HG03469 (cell line): ENCODE data around the gene STK32B.

Source experiments
- ATAC-seq: cut with Tn5 transposase; IDR thresholded peaks from one replicate; pipeline ENCODE4 v1.9.1; 2021; ENCODE audit warnings: mild to moderate bottlenecking, moderate library complexity, moderate number of reproducible peaks; ENCODE audit not compliant: unreplicated experiment

The STK32B gene

GRCh38 chr4:5461477-5461876, 410.2 kb downstream of the STK32B start:
- ATAC-seq, result no peak

DNA sequence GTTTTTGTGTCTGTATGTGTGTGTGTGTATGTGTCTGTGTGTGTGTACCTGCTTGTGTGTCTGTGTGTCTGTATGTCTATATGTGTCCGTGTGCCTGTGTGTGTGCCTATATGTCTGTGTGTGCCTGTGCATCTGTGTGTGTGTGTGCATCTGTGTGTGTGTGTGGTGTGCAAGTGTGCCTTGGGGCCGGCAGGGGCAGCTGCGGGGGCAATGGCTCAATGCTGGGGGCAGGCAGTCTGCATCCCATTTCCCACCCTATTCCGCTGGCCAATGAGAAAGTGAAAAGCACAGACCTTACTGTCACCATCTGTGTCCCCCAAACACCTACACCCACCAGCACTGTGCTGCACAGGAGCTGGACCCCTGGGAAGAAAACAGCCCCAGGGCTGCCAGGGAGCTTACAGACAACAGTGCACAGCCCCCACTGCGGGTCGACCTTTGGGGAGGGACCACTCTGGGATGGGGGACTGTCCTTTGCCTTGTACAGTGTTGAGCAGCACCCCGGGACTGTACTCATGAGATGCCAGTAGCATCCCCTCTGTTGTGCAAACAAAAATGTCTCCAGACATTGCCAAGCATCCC, 411.1 kb downstream of the STK32B start:
- no peak for ATAC-seq

DNA sequence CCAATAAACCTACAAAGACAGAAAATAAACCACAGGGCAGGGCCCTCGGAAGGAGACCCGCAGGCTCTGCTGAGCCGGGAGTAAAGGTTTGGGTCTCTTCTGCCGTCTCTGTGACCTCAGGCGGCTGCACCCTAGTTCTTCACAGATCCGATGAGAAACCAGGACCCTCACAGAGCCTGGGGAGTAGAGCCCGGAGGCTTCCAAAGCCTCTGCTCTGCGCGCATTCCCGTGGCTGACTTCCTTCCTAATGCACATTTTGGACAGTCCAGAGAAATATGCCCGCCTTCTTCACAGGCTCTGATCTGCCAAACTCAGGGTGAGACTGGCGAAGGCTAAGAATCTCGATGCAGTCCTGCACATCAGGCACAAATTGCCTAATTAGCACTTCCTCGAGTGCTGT, 411.6 kb downstream of the STK32B start:
- ATAC-seq, result no peak

DNA sequence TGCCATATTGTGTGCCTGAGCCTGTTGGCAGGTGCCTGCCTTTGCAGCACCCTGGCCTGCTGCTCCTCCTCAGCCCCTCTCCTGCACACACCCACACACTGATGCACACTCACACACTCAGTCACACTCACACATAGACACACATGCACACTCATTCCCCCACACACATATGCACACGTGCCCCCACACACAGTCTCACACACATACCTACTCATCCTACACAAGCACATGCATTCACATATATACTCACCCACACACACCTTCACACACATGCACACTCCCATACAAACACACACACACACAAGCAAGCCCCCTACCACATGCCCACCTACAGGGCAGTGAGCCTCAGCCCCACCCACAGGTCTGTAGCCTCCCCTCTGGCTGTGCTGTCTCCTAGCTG, 412.1 kb downstream of the STK32B start:
- no peak for ATAC-seq

DNA sequence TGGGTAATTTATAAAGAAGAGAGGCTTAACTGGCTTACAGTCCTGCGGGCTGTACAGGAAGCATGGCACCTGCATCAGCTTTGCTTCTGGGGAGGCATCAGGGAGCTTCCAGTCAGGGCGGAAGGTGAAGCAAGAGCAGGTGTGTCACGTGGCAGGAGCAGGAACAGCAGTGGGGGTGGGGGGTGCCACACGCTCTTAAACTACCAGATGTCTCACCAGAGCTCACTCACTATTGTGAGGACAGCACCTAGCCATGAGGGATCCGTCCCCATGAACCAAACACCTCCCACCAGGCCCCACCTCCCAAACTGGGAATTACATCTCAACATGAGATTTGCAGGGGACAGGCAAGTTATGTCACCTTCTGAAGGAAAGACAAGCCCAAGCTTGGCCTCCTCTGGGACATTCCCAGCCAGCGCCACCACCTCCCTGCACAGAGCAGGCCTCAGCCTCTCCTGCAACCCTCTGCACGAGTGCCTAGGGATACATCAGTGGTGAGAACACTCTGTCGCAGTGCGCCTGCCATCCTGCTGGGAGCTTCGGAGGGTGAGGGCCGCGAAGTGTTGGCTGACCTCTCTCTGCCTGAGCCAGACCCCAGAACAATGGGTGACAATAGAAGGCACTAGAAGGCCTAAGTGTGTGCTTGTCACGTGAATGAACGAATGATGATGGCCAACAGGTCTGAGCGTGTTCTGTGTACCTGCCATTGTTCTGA, 412.8 kb downstream of the STK32B start:
- ATAC-seq, result no peak

- no peak for ATAC-seq
Measured at GRCh38 chr4:5465529-5465928, 414.2 kb downstream of the STK32B start.

- no peak for ATAC-seq
Measured at GRCh38 chr4:5465956-5466355, 414.7 kb downstream of the STK32B start.

- ATAC-seq, result no peak
Measured at GRCh38 chr4:5467111-5467510, 415.8 kb downstream of the STK32B start.

DNA sequence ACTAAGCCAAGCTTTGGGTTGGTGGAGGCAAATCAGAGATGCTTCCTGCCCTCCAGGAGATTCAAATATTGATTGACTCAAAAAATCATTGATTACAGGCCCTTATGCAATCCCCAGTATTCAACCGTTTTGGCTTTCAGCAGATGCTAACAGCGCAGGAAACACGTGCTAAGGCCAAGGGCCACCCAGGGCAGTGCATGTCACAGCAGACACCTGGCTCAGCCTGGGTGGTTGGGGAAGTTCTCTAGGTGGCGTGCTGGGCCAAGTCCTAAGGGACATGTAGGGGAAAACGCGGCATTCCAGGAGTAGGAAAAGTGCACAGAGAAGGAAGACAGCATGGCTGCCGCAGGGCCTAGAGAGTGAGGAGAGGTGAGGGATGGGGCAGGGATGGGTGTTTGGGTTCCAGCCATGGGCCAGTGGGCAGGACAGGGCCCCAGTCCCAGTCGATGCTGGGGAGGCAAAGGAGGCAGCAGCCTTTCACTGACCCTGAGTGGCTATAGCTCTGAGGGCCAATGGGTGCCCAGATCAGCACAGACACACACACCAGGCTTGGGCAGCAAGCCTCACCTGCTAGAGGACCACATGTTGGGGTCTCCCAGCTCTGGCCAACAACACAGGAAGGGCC, 418.0 kb downstream of the STK32B start:
- no peak for ATAC-seq

GRCh38 chr4:5469861-5470260, 418.6 kb downstream of the STK32B start:
- ATAC-seq, result no peak

DNA sequence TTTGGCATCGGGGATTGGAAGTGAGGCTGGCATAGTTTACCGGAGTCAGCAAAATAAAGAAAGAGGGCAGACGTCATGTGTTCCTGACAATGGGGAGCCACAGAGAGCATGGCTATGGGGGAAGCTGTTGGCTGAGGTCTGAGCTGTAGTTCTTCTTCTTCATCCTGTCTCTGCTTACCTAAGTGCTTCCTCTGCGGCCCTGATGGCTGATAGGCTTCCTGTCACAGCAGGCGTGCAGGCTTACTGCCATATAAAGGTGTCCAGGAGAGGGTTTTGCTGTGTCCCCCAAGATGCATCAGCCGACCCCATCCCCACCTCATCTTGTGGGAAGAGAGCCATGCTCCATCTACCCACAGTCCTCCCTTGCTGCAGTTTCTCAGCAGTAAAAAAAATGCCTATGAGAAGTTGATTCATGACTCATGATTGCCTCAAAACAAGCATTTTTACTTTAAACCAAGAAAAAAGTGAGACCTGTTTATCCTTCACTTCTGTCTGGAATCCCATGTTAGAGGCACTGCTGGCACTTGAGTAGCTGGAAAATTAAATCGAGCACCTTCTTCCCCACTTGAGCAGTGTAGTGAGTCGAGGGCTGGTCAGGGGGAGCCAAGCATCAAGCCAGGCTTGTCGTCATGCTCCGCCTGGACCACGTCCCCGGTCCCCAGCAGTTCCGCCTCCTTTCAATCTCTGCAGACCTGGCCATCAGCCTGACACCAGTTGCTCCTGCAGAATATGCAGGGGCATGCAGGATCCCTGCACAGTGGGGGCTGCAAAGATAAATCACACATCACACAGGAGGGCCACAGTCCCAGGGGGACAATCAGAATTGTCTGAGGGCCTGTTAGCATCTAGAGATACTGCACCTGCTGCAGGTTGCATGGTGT, 419.3 kb downstream of the STK32B start:
- ATAC-seq, result no peak

GRCh38 chr4:5471206-5471605, 419.9 kb downstream of the STK32B start:
- no peak for ATAC-seq

- ATAC-seq, result no peak
Measured at GRCh38 chr4:5471691-5472090, 420.4 kb downstream of the STK32B start.

GRCh38 chr4:5472160-5472591, 420.9 kb downstream of the STK32B start:
- no peak for ATAC-seq

DNA sequence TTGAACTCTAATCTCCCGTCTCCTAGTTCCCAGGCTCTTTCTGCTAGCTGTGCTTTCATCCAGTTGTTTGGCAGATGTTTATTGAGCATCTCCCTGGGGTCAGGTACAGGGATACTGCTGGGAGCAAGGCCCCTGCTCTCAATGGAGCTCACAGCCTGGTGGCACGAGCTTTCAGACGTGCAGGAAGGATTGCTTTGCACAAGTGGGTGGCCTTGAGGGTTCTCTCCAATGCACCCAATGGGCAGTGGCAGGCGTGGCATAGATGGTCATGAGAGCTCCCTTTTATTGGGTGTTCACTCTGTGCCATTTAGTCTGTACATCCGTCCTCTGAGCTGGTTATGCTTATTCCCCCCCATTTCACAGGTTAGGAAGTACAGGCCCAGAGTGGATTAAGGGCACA, 421.8 kb downstream of the STK32B start:
- no peak for ATAC-seq

GRCh38 chr4:5474756-5475155, 423.5 kb downstream of the STK32B start:
- ATAC-seq, result no peak

- no peak for ATAC-seq
Measured at GRCh38 chr4:5477613-5478012, 426.3 kb downstream of the STK32B start.

- no peak for ATAC-seq
Measured at GRCh38 chr4:5478169-5478568, 426.9 kb downstream of the STK32B start.

DNA sequence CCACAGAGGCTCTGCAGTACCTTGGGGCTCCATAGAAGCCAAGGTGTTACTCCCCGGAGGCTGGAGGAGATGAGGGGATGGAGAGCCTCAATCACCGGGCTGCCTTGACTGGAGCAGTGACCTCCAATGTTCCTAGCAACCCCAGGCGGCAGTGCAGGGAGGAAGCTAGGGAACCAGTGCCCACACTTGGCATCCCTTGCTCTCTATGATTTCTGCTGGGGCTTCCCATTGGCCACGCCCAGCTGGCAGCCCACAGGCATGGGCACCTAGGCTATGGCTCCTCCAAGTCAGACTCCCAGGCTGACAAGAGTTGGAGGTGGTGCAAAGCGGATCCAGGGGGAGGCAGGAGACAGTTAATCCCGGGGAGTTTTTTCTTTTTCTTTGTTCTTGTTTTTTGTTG, 427.4 kb downstream of the STK32B start:
- ATAC-seq, result no peak

DNA sequence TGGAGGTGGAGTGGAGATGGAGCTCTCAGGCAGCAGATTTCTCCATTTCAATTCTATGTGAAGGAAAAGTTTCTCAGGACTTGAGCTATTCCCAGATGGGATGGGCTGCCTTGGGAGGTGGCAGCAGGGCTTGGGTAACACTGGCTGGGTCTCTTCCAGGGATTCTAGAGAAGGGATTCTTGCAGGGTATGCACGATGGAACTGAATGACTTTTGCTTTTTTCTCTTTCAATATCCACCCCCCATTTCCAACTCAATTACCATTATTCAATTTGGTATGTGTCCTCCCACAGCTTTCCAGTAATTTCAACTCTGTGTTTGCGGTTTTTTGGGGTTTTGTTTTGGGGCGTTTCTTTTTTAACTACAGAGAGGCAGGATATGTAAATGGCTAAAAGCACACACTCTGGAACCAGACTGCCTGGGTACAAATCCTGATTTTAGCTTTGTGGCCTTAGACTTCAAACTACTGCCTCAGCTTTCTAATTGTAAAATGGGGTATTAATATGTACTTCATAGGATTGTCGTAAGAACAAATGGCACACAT, 428.3 kb downstream of the STK32B start:
- no peak for ATAC-seq

DNA sequence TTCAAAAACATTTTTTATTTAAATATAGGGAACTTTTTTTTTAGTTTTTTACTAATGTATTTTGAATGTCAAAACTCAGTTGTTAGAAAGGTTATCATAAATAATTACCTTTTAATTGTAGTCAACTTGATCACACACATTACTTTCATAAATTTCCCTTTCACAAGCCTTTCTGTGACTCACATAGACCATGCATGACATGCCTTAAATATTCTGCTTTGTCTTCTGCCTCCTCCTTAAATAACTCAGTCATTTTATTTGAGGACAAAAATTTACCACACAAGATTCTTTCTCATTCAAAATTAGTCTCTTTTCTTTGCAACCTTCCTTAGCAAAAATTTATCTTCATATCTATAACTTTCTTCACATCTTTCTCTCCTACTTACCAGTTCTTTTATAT, 437.1 kb downstream of the STK32B start:
- no peak for ATAC-seq
